Stomach (tissue), 4 donors: Measurements from ENCODE around the gene RAB5IF.

ENCODE experiments used
- CTCF ChIP-seq, 7 experiments: fragments of 450-650 bp in 4 of 7; fragments of 200-600 bp in 3 of 7; sonication (generic) in 3 of 7; IDR thresholded peaks; one replicate each; pipeline ENCODE4 v1.5.1; 2016 to 2019; ENCODE audit warnings: antibody characterized with exemption in 7 of 7, control low read depth in 2 of 7, mild to moderate bottlenecking in 1 of 7
- EP300 ChIP-seq: sonication (generic); formaldehyde crosslinking; IDR thresholded peaks from one replicate; pipeline ENCODE4 v1.6.1; 2017; ENCODE audit warnings: antibody characterized with exemption
- POLR2A ChIP-seq, 4 donors: fragments of 450-650 bp; IDR thresholded peaks; one replicate each; pipeline ENCODE4 v1.6.1; 2016; ENCODE audit warnings: antibody characterized with exemption in 4 of 4, control low read depth in 2 of 4, mild to moderate bottlenecking in 1 of 4, moderate library complexity in 1 of 4
- POLR2AphosphoS5 ChIP-seq, 3 donors: sonication (generic); formaldehyde crosslinking; IDR thresholded peaks; one replicate each; pipeline ENCODE4 v1.6.1; 2016; ENCODE audit warnings: antibody characterized with exemption in 3 of 3

GRCh38 chr20:36658300-36658699 is 52.7 kb downstream of the RAB5IF start:
- TF ChIP-seq CTCF (IDR thresholded peaks at IDR 0.05) (no peak), POLR2AphosphoS5 (IDR thresholded peaks at IDR 0.05) (no peak), POLR2A (IDR thresholded peaks at IDR 0.05) (no peak), EP300 (no peak)
